H1 (cell line): ENCODE measurements around the gene MAP3K15. TPM values are rescaled to one million over a fixed set of nuclear protein-coding genes. Genes with fewer than 3 reads are reported as not detected.

Experiments
- EGR1 ChIP-seq: IDR thresholded peaks from 2 replicates; pipeline ENCODE4 v1.6.1; 2011; ENCODE audit warnings: low read depth, low read length, borderline replicate concordance
- EZH2 ChIP-seq: fragments of 200-600 bp; sonication (generic); IDR thresholded peaks from 2 replicates; pipeline ENCODE4 v1.7.1; 2012; ENCODE audit warnings: low read depth, mild to moderate bottlenecking, moderate library complexity, low read length, inconsistent platforms; ENCODE audit not compliant: severe bottlenecking
- RFX5 ChIP-seq: IDR thresholded peaks from 2 replicates; pipeline ENCODE4 v1.6.1; 2011; ENCODE audit warnings: low read depth, low read length, improper control_type of control experiment, borderline replicate concordance
- TEAD4 ChIP-seq: IDR thresholded peaks from 2 replicates; pipeline ENCODE4 v1.6.1; 2012; ENCODE audit warnings: low read depth, low read length, inconsistent platforms, mixed read lengths
- polyA plus RNA-seq, 7 experiments: library from polyadenylated mRNA; depleted of rRNA in 3 of 7; stranded (reverse) in 5 of 7; unstranded in 2 of 7; fragments of >200 nt in 5 of 7; fragments of 200-250 nt in 2 of 7; gene quantifications; 1 replicate in 5 of 7; 2 replicates in 1 of 7; 4 replicates in 1 of 7; pipeline versions ENCODE4 v1.2.1 to v1.2.3, GENCODE V29; 2011 to 2013; ENCODE audit warnings: missing spikeins in 2 of 7, mixed read lengths in 2 of 7
- total RNA-seq: library from RNA; stranded (reverse); fragmentation: NEBNext Ultra II Directional; extraction: Animal tissue kit (Norgen Biotek cat#: 25700); gene quantifications from 2 replicates; pipeline ENCODE4 v1.2.1, GENCODE V29; 2021
- TF ChIP-seq, protein P1 (sequence below): fragments of 300-600 bp; sonication (generic); IDR thresholded peaks from 2 replicates; pipeline ENCODE4 v1.7.1; 2012; ENCODE audit warnings: low read length, moderate library complexity, mild to moderate bottlenecking, inconsistent platforms; ENCODE audit not compliant: insufficient replicate concordance
- TF ChIP-seq, protein P2 (sequence below), 3 experiments: IDR thresholded peaks; 1 replicate in 2 of 3; 2 replicates in 1 of 3; pipeline versions ENCODE4 v1.5.1 to v1.6.1; 2011; ENCODE audit warnings: low read length in 3 of 3, mild to moderate bottlenecking in 3 of 3, inconsistent platforms in 2 of 3, low read depth in 1 of 3, moderate library complexity in 1 of 3; ENCODE audit not compliant: insufficient read depth in 1 of 3; ENCODE audit errors: control extremely low read depth in 1 of 3

Gene MAP3K15
- total and polyA plus RNA-seq, 2 of the 8 experiments (the other 6 are each of a cell fraction or from before 2014, with no cell fraction given): 1.8 to 2.4 TPM

DNA sequence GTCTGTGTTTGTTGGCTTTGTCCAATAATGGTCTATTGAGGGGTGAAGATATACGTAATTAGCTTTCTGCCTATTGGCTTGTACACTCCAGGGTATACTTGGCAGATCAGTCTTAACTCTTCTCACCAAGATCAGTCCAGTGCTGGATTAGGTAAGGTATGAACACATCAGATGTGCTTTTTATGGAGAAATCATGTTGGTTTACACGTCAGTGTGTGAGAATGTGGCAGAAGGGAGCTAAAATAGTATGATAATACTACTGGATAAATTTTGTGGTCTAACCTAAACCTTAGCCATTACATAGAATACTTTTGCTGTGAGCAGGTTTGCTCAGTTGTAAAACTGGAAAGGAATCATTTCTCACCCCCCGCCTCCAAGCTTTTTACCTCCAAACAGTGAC, 167.4 kb downstream of the MAP3K15 start (continued):
- TF ChIP-seq, protein P1, sequence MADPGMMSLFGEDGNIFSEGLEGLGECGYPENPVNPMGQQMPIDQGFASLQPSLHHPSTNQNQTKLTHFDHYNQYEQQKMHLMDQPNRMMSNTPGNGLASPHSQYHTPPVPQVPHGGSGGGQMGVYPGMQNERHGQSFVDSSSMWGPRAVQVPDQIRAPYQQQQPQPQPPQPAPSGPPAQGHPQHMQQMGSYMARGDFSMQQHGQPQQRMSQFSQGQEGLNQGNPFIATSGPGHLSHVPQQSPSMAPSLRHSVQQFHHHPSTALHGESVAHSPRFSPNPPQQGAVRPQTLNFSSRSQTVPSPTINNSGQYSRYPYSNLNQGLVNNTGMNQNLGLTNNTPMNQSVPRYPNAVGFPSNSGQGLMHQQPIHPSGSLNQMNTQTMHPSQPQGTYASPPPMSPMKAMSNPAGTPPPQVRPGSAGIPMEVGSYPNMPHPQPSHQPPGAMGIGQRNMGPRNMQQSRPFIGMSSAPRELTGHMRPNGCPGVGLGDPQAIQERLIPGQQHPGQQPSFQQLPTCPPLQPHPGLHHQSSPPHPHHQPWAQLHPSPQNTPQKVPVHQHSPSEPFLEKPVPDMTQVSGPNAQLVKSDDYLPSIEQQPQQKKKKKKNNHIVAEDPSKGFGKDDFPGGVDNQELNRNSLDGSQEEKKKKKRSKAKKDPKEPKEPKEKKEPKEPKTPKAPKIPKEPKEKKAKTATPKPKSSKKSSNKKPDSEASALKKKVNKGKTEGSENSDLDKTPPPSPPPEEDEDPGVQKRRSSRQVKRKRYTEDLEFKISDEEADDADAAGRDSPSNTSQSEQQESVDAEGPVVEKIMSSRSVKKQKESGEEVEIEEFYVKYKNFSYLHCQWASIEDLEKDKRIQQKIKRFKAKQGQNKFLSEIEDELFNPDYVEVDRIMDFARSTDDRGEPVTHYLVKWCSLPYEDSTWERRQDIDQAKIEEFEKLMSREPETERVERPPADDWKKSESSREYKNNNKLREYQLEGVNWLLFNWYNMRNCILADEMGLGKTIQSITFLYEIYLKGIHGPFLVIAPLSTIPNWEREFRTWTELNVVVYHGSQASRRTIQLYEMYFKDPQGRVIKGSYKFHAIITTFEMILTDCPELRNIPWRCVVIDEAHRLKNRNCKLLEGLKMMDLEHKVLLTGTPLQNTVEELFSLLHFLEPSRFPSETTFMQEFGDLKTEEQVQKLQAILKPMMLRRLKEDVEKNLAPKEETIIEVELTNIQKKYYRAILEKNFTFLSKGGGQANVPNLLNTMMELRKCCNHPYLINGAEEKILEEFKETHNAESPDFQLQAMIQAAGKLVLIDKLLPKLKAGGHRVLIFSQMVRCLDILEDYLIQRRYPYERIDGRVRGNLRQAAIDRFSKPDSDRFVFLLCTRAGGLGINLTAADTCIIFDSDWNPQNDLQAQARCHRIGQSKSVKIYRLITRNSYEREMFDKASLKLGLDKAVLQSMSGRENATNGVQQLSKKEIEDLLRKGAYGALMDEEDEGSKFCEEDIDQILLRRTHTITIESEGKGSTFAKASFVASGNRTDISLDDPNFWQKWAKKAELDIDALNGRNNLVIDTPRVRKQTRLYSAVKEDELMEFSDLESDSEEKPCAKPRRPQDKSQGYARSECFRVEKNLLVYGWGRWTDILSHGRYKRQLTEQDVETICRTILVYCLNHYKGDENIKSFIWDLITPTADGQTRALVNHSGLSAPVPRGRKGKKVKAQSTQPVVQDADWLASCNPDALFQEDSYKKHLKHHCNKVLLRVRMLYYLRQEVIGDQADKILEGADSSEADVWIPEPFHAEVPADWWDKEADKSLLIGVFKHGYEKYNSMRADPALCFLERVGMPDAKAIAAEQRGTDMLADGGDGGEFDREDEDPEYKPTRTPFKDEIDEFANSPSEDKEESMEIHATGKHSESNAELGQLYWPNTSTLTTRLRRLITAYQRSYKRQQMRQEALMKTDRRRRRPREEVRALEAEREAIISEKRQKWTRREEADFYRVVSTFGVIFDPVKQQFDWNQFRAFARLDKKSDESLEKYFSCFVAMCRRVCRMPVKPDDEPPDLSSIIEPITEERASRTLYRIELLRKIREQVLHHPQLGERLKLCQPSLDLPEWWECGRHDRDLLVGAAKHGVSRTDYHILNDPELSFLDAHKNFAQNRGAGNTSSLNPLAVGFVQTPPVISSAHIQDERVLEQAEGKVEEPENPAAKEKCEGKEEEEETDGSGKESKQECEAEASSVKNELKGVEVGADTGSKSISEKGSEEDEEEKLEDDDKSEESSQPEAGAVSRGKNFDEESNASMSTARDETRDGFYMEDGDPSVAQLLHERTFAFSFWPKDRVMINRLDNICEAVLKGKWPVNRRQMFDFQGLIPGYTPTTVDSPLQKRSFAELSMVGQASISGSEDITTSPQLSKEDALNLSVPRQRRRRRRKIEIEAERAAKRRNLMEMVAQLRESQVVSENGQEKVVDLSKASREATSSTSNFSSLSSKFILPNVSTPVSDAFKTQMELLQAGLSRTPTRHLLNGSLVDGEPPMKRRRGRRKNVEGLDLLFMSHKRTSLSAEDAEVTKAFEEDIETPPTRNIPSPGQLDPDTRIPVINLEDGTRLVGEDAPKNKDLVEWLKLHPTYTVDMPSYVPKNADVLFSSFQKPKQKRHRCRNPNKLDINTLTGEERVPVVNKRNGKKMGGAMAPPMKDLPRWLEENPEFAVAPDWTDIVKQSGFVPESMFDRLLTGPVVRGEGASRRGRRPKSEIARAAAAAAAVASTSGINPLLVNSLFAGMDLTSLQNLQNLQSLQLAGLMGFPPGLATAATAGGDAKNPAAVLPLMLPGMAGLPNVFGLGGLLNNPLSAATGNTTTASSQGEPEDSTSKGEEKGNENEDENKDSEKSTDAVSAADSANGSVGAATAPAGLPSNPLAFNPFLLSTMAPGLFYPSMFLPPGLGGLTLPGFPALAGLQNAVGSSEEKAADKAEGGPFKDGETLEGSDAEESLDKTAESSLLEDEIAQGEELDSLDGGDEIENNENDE: no peak
- TF ChIP-seq EZH2 (no peak), RFX5 (no peak), TEAD4 (no peak), EGR1 (no peak)
- TF ChIP-seq, protein P2, sequence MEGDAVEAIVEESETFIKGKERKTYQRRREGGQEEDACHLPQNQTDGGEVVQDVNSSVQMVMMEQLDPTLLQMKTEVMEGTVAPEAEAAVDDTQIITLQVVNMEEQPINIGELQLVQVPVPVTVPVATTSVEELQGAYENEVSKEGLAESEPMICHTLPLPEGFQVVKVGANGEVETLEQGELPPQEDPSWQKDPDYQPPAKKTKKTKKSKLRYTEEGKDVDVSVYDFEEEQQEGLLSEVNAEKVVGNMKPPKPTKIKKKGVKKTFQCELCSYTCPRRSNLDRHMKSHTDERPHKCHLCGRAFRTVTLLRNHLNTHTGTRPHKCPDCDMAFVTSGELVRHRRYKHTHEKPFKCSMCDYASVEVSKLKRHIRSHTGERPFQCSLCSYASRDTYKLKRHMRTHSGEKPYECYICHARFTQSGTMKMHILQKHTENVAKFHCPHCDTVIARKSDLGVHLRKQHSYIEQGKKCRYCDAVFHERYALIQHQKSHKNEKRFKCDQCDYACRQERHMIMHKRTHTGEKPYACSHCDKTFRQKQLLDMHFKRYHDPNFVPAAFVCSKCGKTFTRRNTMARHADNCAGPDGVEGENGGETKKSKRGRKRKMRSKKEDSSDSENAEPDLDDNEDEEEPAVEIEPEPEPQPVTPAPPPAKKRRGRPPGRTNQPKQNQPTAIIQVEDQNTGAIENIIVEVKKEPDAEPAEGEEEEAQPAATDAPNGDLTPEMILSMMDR (IDR thresholded peaks at IDR 0.05; ENCODE audit: control extremely low read depth in 1 of 3, insufficient read depth in 1 of 3, low read depth in 1 of 3, low read length in 3 of 3): no peak
